Measurements from ENCODE around the gene RFTN1. TPM values are rescaled to one million over a fixed set of nuclear protein-coding genes. Genes with fewer than 3 reads are reported as not detected.

Gene RFTN1
- total and polyA plus RNA-seq, 2 of the 8 experiments (the other 6 are each of a cell fraction or from before 2014, with no cell fraction given), result 4.6 to 6.7 TPM

DNA sequence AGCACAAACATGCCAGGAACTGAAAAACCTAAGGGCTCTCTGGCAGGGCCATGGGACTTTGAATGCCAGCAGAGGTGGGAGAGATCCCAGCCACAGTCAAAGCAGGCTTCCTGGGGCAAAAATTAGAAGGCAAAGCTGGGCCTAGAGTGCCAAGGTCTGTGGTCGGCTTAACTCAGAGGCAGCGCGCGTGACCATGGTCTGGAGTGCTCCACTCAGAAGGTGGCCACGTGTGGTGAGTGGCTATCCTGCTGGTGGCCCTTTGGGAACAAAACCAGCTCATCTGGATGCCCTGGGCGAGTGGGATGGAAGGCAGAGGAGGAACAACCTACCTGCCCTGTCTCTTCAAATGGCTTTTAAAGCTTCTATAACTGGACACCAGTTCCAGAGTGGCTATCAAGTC, 185.4 kb downstream of the RFTN1 start (continued):
- TF ChIP-seq, protein P1, sequence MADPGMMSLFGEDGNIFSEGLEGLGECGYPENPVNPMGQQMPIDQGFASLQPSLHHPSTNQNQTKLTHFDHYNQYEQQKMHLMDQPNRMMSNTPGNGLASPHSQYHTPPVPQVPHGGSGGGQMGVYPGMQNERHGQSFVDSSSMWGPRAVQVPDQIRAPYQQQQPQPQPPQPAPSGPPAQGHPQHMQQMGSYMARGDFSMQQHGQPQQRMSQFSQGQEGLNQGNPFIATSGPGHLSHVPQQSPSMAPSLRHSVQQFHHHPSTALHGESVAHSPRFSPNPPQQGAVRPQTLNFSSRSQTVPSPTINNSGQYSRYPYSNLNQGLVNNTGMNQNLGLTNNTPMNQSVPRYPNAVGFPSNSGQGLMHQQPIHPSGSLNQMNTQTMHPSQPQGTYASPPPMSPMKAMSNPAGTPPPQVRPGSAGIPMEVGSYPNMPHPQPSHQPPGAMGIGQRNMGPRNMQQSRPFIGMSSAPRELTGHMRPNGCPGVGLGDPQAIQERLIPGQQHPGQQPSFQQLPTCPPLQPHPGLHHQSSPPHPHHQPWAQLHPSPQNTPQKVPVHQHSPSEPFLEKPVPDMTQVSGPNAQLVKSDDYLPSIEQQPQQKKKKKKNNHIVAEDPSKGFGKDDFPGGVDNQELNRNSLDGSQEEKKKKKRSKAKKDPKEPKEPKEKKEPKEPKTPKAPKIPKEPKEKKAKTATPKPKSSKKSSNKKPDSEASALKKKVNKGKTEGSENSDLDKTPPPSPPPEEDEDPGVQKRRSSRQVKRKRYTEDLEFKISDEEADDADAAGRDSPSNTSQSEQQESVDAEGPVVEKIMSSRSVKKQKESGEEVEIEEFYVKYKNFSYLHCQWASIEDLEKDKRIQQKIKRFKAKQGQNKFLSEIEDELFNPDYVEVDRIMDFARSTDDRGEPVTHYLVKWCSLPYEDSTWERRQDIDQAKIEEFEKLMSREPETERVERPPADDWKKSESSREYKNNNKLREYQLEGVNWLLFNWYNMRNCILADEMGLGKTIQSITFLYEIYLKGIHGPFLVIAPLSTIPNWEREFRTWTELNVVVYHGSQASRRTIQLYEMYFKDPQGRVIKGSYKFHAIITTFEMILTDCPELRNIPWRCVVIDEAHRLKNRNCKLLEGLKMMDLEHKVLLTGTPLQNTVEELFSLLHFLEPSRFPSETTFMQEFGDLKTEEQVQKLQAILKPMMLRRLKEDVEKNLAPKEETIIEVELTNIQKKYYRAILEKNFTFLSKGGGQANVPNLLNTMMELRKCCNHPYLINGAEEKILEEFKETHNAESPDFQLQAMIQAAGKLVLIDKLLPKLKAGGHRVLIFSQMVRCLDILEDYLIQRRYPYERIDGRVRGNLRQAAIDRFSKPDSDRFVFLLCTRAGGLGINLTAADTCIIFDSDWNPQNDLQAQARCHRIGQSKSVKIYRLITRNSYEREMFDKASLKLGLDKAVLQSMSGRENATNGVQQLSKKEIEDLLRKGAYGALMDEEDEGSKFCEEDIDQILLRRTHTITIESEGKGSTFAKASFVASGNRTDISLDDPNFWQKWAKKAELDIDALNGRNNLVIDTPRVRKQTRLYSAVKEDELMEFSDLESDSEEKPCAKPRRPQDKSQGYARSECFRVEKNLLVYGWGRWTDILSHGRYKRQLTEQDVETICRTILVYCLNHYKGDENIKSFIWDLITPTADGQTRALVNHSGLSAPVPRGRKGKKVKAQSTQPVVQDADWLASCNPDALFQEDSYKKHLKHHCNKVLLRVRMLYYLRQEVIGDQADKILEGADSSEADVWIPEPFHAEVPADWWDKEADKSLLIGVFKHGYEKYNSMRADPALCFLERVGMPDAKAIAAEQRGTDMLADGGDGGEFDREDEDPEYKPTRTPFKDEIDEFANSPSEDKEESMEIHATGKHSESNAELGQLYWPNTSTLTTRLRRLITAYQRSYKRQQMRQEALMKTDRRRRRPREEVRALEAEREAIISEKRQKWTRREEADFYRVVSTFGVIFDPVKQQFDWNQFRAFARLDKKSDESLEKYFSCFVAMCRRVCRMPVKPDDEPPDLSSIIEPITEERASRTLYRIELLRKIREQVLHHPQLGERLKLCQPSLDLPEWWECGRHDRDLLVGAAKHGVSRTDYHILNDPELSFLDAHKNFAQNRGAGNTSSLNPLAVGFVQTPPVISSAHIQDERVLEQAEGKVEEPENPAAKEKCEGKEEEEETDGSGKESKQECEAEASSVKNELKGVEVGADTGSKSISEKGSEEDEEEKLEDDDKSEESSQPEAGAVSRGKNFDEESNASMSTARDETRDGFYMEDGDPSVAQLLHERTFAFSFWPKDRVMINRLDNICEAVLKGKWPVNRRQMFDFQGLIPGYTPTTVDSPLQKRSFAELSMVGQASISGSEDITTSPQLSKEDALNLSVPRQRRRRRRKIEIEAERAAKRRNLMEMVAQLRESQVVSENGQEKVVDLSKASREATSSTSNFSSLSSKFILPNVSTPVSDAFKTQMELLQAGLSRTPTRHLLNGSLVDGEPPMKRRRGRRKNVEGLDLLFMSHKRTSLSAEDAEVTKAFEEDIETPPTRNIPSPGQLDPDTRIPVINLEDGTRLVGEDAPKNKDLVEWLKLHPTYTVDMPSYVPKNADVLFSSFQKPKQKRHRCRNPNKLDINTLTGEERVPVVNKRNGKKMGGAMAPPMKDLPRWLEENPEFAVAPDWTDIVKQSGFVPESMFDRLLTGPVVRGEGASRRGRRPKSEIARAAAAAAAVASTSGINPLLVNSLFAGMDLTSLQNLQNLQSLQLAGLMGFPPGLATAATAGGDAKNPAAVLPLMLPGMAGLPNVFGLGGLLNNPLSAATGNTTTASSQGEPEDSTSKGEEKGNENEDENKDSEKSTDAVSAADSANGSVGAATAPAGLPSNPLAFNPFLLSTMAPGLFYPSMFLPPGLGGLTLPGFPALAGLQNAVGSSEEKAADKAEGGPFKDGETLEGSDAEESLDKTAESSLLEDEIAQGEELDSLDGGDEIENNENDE (IDR thresholded peaks at IDR 0.05; ENCODE audit: insufficient replicate concordance, low read length), result no peak
- TF ChIP-seq RBBP5 (IDR thresholded peaks at IDR 0.05; ENCODE audit: borderline replicate concordance, low read depth, low read length) (no peak), BRCA1 (IDR thresholded peaks at IDR 0.05; ENCODE audit: low read depth, low read length) (no peak), RNF2 (IDR thresholded peaks at IDR 0.05; ENCODE audit: borderline replicate concordance, low read depth, low read length, missing control alignments, poor library complexity, severe bottlenecking) (no peak), TAF7 (optimal IDR thresholded peaks at IDR 0.05; ENCODE audit: borderline replicate concordance, low read depth, low read length) (no peak), EP300 (IDR thresholded peaks at IDR 0.05; ENCODE audit: borderline replicate concordance in 1 of 2, low read depth in 2 of 2, low read length in 2 of 2) (no peak), PHF8 (conservative IDR thresholded peaks at IDR 0.05; ENCODE audit: low read depth, low read length) (no peak), KDM1A (IDR thresholded peaks at IDR 0.05; ENCODE audit: borderline replicate concordance, low read length) (no peak), SP4 (IDR thresholded peaks at IDR 0.05; ENCODE audit: low read length) (no peak), CHD2 (IDR thresholded peaks at IDR 0.05; ENCODE audit: low read length) (no peak), HDAC2 (IDR thresholded peaks at IDR 0.05; ENCODE audit: borderline replicate concordance in 1 of 2, low read depth in 2 of 2, low read length in 2 of 2) (no peak)

All from H1 (cell line).